Measurements from ENCODE around the gene METTL4. TPM values are rescaled to one million over a fixed set of nuclear protein-coding genes. Genes with fewer than 3 reads are reported as not detected.

Gene METTL4
- total RNA-seq, 2 experiments from 2014 or later, result 19.6 to 23.0 TPM

DNA sequence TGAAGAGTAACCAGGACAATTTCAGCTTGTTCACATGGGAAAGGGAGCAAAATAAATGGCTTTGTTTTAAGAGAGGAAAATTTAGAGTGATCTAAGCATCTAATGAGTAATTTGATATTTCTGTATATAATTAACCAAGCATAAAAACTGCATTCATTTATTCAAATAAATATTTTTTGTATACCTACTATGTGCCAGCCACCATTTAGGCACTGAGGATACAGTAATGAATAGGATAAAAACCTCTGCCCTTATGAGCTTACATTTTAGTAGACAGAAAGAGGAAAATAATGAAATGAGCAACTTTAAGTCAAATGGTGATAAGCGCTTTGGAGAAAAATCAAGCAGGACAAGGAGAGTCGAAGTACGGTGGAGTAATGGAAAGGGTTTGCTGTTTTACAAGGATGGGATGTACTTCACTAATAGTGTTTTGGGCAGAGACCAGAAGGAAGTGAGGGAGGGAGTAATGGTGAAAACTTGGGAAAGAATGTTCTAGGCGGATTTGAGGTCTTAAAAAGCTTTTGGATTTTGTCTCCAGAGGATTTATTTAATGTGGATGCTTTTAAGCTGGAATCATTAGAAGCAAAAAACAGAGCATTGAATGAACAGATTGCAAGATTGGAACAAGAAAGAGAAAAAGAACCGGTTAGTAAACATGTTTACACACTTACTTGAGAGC is 17.5 kb upstream of the METTL4 start:
- intact Hi-C loops (cut with micrococcal nuclease), result loop anchor here (5.0 kb wide), 2 partner anchors 53 to 68 kb away; partner anchors contain the start of gene SMCHD1
- Mint-ChIP-seq H3K4me1 (ENCODE audit: low read depth) (peaks cover 37% of the 10 kb centered on the region), H3K27ac (peak overlapping the region; percentile 79), H3K9me3 (no peaks in the 10 kb centered on the region), H3K36me3 (peaks cover 62% of the 10 kb centered on the region), H3K27me3 (no peaks in the 10 kb centered on the region), H3K4me3 (peak overlapping the region; percentile 11)
- POLR2A ChIA-PET, result interaction anchor here (0.7 to 1.2 kb wide), 2 partner anchors 93 to 941 kb away, joined by 3 to 4 read pairs; no protein-coding TSS in a partner anchor
- DNase-seq, result no peak
- CTCF ChIA-PET, result interaction anchor here (0.7 to 1.3 kb wide), 2 partner anchors 66 to 1538 kb away, joined by 3 to 4 read pairs; no protein-coding TSS in a partner anchor

DNA sequence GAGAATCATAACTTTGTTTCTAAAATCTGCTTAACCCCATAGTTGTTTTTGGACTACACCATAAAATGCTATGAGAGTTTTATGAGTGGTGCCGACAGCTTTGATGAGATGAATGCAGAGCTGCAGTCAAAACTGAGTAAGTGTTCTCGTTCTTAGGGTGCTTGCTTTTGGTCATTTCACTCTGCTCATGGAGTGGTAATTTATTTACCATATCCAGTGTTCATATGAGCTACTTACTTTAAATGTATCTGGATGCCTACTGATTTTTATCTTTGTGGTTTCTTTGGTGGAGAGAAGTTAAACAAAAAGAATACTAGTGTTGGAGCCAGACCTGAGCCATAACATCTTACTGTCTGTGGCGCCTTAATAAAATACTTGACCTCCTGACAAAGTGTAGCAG is 16.5 kb upstream of the METTL4 start:
- ChIA-PET CTCF (no interaction called here), POLR2A (no interaction called here)
- Mint-ChIP-seq H3K9me3 (no peaks in the 10 kb centered on the region), H3K4me1 (ENCODE audit: low read depth) (peaks cover 36% of the 10 kb centered on the region), H3K27ac (peak overlapping the region; percentile 24), H3K27me3 (no peaks in the 10 kb centered on the region), H3K36me3 (peaks cover 57% of the 10 kb centered on the region), H3K4me3 (no peak overlapping the region)
- no peak for DNase-seq
- intact Hi-C loops (cut with micrococcal nuclease), result loop anchor here (5.0 kb wide), 2 partner anchors 55 to 70 kb away; partner anchors contain the start of gene SMCHD1

DNA sequence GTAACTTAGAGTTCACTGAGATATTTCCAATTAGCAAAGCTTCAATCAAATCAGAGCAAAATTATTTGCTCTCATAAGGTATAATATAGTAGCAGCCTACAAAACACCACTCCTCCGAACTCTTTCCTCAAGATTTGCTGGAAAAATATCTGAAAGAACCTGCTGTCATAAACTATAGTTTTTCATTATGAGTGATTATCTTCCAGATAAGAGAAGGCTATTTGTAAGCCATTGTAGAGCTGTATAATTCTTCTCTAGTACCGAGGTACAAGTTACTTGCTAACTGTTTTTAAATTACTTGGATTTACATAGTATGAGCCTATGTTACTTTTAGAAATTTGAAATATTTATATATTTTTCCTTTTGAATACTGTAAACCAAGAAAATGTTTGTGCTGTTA is 2.1 kb upstream of the METTL4 start:
- Mint-ChIP-seq H3K9me3 (no peaks in the 10 kb centered on the region), H3K27me3 (no peaks in the 10 kb centered on the region), H3K36me3 (peaks cover 47% of the 10 kb centered on the region), H3K27ac (no peak overlapping the region), H3K4me3 (peak overlapping the region; percentile 96), H3K4me1 (ENCODE audit: low read depth) (peaks cover 51% of the 10 kb centered on the region)
- no peak for DNase-seq
- POLR2A ChIA-PET, result no interaction called here
- CTCF ChIA-PET, result no interaction called here
- intact Hi-C loops (cut with micrococcal nuclease), result loop anchor here (2.0 to 10.0 kb wide), 6 partner anchors 111 to 1761 kb away; partner anchors contain the start of genes MYL12A and YES1

DNA sequence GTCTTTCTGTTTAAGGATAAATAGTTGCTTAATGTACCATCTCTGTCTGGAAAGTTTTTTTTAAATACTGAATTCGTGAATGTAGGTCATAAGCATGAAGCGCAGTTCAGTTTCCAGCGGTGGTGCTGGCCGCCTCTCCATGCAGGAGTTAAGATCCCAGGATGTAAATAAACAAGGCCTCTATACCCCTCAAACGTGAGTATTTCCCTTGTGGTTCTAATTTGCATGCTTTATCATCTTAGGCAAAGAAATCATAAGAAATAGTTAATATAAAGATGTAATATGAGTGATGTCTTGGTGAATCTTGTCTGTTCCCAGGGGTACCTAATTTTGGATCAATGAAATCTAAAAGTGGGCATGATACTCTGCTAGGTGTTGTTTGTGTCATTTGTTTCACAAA is 1.6 kb upstream of the METTL4 start:
- Mint-ChIP-seq H3K4me3 (peak overlapping the region; percentile 96), H3K36me3 (peaks cover 42% of the 10 kb centered on the region), H3K9me3 (no peaks in the 10 kb centered on the region), H3K27me3 (no peaks in the 10 kb centered on the region), H3K27ac (peak overlapping the region; percentile 38), H3K4me1 (ENCODE audit: low read depth) (peaks cover 50% of the 10 kb centered on the region)
- DNase-seq, result no peak
- ChIA-PET POLR2A (no interaction called here), CTCF (no interaction called here)
- intact Hi-C loops (cut with micrococcal nuclease), result loop anchor here (1.0 to 10.0 kb wide), 7 partner anchors 32 to 1761 kb away; partner anchors contain the start of genes MYL12A and YES1

DNA sequence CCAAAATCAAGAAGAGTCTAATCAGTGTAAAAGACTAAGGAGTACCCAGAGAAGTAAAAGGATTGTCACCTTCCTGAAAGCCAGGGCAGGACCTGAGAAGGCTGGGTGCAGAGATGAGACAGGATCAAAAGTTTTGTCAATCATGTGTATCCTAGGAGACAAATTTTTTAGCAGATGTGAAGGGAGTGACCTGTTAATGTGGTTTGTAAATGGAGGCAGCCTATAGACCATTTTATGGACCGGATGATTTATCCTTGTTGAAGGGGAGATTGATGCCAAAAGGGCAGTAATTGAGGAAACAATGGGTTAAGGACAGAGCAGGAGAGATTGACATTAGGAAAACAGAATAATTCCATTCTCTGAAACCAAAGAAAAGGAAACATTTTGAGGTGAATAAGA is 865 bp upstream of the METTL4 start:
- no peak for DNase-seq
- Mint-ChIP-seq H3K4me1 (ENCODE audit: low read depth) (peaks cover 48% of the 10 kb centered on the region), H3K4me3 (peak overlapping the region; percentile 96)

GRCh38 chr18:2570772-2571199 is 519 bp downstream of the METTL4 start:
- Mint-ChIP-seq H3K27me3 (no peaks in the 10 kb centered on the region), H3K9me3 (no peaks in the 10 kb centered on the region), H3K27ac (peak overlapping the region; percentile 95), H3K36me3 (peaks cover 32% of the 10 kb centered on the region), H3K4me1 (ENCODE audit: low read depth) (peaks cover 48% of the 10 kb centered on the region), H3K4me3 (peak overlapping the region; percentile 96)
- peak; percentile 72 for DNase-seq
- POLR2A ChIA-PET, result interaction anchor here (0.5 to 1.8 kb wide), 3 partner anchors 13 to 86 kb away, joined by 3 to 12 read pairs (median 3); no protein-coding TSS in a partner anchor
- intact Hi-C loops (cut with micrococcal nuclease), result loop anchor here (1.0 to 10.0 kb wide), 8 partner anchors 58 to 1758 kb away; partner anchors contain the start of gene YES1
- CTCF ChIA-PET, result interaction anchor here (0.6 to 2.2 kb wide), 4 partner anchors 23 to 86 kb away, joined by 3 to 9 read pairs (median 4); no protein-coding TSS in a partner anchor

More for the DNA sequence above, 865 bp upstream of the METTL4 start:
- Mint-ChIP-seq H3K9me3 (no peaks in the 10 kb centered on the region), H3K27ac (peak overlapping the region; percentile 95), H3K27me3 (no peaks in the 10 kb centered on the region), H3K36me3 (peaks cover 36% of the 10 kb centered on the region)
- ChIA-PET POLR2A (interaction anchor here (0.8 to 1.8 kb wide), 2 partner anchors 70 to 84 kb away, joined by 3 to 12 read pairs; no protein-coding TSS in a partner anchor), CTCF (interaction anchor here (0.8 to 2.2 kb wide), 2 partner anchors 64 to 107 kb away, joined by 3 to 9 read pairs; no protein-coding TSS in a partner anchor)
- intact Hi-C loops (cut with micrococcal nuclease), result loop anchor here (1.0 to 10.0 kb wide), 7 partner anchors 33 to 1760 kb away; partner anchors contain the start of genes MYL12A and YES1

DNA sequence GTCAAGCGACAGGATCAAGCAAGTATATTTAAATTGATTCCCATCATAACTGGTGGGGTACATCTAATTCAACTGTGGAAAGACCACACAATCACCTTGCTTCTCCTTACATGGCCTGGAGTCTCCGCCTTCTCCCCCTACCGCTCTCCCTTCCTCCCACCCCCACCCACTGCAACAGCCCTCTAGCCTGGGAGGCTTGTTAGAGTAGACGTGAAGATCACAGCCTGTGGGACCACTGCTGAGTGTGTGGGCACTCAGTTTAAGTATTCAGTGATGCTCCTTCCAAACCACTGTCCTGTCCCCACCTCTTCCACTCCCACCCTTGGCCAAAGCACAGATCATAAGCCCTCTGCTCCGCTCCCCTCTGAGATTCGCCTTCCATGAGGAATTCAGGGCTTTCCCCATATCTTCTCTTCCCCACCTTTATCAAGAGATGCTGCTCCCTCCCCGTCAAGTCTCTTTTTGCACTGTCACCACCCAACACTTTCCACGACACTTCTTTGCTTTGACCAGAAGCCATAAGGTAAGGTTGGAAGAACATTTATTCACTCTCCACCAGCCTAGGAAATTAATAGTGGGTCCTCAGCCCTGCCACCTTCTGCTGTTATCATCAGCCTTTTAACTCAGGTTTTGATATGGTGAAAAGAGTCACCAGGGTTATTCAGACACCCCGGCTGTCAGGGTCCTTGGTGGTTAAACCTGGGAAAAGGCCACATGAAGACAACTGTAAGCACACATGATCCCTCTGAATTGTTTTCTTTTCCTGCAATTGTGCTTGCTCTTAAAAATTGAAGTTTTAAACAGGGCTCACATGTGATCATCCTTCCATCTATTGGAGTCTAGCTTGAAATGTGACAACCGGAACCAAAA is 1.7 kb downstream of the METTL4 start:
- ChIA-PET POLR2A (no interaction called here), CTCF (interaction anchor here (1.2 kb wide), 1 partner anchor 86 kb away, joined by 3 read pairs; no protein-coding TSS in a partner anchor)
- intact Hi-C loops (cut with micrococcal nuclease), result loop anchor here (5.0 to 10.0 kb wide), 5 partner anchors 115 to 1757 kb away; partner anchors contain the start of gene YES1
- H3K27ac Mint-ChIP-seq, result peak overlapping the region; percentile 16
- H3K4me1 Mint-ChIP-seq (ENCODE audit: low read depth), result peaks cover 56% of the 10 kb centered on the region
- no peaks in the 10 kb centered on the region for H3K27me3 Mint-ChIP-seq
- H3K9me3 Mint-ChIP-seq, result no peaks in the 10 kb centered on the region
- peaks cover 32% of the 10 kb centered on the region for H3K36me3 Mint-ChIP-seq
- DNase-seq, result no peak
- peak overlapping the region; percentile 96 for H3K4me3 Mint-ChIP-seq

DNA sequence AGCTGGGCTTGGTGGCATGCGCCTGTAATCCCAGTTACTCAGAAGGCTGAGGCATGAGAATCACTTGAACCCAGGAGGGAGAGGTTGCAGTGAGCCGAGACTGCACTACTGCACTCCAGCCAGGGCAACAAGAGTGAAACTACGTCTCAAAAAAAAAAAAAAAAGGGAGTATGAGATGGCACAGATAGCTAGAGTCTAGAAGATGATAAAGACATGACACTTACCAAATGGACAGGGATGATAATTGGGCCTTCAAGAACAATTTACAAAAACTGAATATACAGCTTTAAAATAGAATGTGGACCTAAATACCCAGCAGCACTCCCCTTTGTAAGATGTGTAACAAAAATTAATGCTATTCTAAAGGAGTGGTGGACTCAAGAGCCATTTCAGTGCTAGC is 2.7 kb downstream of the METTL4 start:
- no peaks in the 10 kb centered on the region for H3K9me3 Mint-ChIP-seq
- DNase-seq, result no peak
- H3K36me3 Mint-ChIP-seq, result peaks cover 28% of the 10 kb centered on the region
- intact Hi-C loops (cut with micrococcal nuclease), result no loop called here
- no peak overlapping the region for H3K27ac Mint-ChIP-seq
- H3K4me3 Mint-ChIP-seq, result no peak overlapping the region
- peaks cover 57% of the 10 kb centered on the region for H3K4me1 Mint-ChIP-seq (ENCODE audit: low read depth)
- ChIA-PET POLR2A (no interaction called here), CTCF (no interaction called here)
- H3K27me3 Mint-ChIP-seq, result no peaks in the 10 kb centered on the region

- no peak for DNase-seq
- H3K4me1 Mint-ChIP-seq (ENCODE audit: low read depth), result peaks cover 54% of the 10 kb centered on the region
- H3K27me3 Mint-ChIP-seq, result no peaks in the 10 kb centered on the region
- H3K9me3 Mint-ChIP-seq, result no peaks in the 10 kb centered on the region
- POLR2A ChIA-PET, result no interaction called here
- intact Hi-C loops (cut with micrococcal nuclease), result no loop called here
- H3K4me3 Mint-ChIP-seq, result no peak overlapping the region
- H3K27ac Mint-ChIP-seq, result no peak overlapping the region
- peaks cover 26% of the 10 kb centered on the region for H3K36me3 Mint-ChIP-seq
- CTCF ChIA-PET, result no interaction called here
Measured at GRCh38 chr18:2568129-2568528, 3.2 kb downstream of the METTL4 start.

DNA sequence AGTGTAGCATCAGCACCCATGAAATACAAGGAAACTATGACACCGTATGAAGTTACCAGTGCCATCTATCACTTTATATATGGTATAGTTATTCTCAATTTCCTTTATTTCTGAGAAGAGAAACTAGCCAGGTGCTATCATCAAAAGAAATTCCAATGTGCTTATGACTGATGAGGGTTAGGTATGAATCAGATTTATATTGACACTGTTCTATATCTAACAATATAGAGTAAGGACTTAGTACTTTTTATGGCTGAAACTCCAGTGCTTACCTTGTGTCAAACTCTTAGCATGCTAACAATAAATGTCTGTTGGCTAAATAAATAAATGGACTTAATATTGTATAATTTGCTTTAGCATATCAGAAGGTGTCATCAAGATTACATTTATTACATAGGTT is 6.9 kb downstream of the METTL4 start:
- intact Hi-C loops (cut with micrococcal nuclease), result no loop called here
- no peaks in the 10 kb centered on the region for H3K27me3 Mint-ChIP-seq
- ChIA-PET CTCF (no interaction called here), POLR2A (no interaction called here)
- H3K36me3 Mint-ChIP-seq, result peaks cover 23% of the 10 kb centered on the region
- peaks cover 35% of the 10 kb centered on the region for H3K4me1 Mint-ChIP-seq (ENCODE audit: low read depth)
- DNase-seq, result no peak
- no peaks in the 10 kb centered on the region for H3K9me3 Mint-ChIP-seq
- no peak overlapping the region for H3K4me3 Mint-ChIP-seq
- no peak overlapping the region for H3K27ac Mint-ChIP-seq

GRCh38 chr18:2559249-2559648 is 12.1 kb downstream of the METTL4 start:
- POLR2A ChIA-PET, result no interaction called here
- DNase-seq, result no peak
- H3K4me1 Mint-ChIP-seq (ENCODE audit: low read depth), result peaks cover 2% of the 10 kb centered on the region
- CTCF ChIA-PET, result no interaction called here
- H3K36me3 Mint-ChIP-seq, result peaks cover 16% of the 10 kb centered on the region
- no peak overlapping the region for H3K27ac Mint-ChIP-seq
- no peak overlapping the region for H3K4me3 Mint-ChIP-seq
- H3K27me3 Mint-ChIP-seq, result no peaks in the 10 kb centered on the region
- H3K9me3 Mint-ChIP-seq, result no peaks in the 10 kb centered on the region
- intact Hi-C loops (cut with micrococcal nuclease), result no loop called here

Measured in activated CD4-positive, alpha-beta memory T cell treated with anti-CD3 and anti-CD28 coated beads for 36 hours (primary cell).